Measurements from ENCODE around the gene RSPO4.
"Not testable (repeated sequence)": the region's sequence is repeated elsewhere in the genome, so short reads cannot be mapped to it uniquely, and the experiment has no call there.

Gene RSPO4

GRCh38 chr20:988272-988671, 13.8 kb downstream of the RSPO4 start:
- Histone ChIP-seq H3K9me2 (ENCODE audit: low read depth, low read length) (no peaks in the 10 kb centered on the region), H3F3A (ENCODE audit: insufficient read depth, low read length) (no peaks in the 10 kb centered on the region), H3K27ac (ENCODE audit: low read depth, low read length, poor library complexity, severe bottlenecking) (no peak overlapping the region), H3K36me3 (ENCODE audit: insufficient read depth, low read length) (no peaks in the 10 kb centered on the region), H3K4me3 (ENCODE audit: low read depth, low read length, poor library complexity, severe bottlenecking) (no peak overlapping the region), H3K9ac (ENCODE audit: low read length) (no peak overlapping the region), H3K79me2 (ENCODE audit: insufficient read depth, low read length) (no peaks in the 10 kb centered on the region), H3K4me2 (ENCODE audit: low read length) (no peak overlapping the region), H3K9me3 (ENCODE audit: low read length) (no peaks in the 10 kb centered on the region), H3K27me3 (ENCODE audit: insufficient read depth, low read length) (peaks cover 5% of the 10 kb centered on the region; the same call in 1 of the 2 replicates), H4K20me1 (ENCODE audit: insufficient read depth, low read length) (no peaks in the 10 kb centered on the region), H2AFZ (ENCODE audit: low read length) (no peak overlapping the region), H3K4me1 (ENCODE audit: insufficient read depth, low read length, severe bottlenecking) (no peaks in the 10 kb centered on the region)
- TF ChIP-seq EZH2 (IDR thresholded peaks at IDR 0.05; ENCODE audit: borderline replicate concordance, low read length) (no peak), CTCF (IDR thresholded peaks at IDR 0.05; ENCODE audit: low read length) (no peak)

- H3K4me1 ChIP-seq (ENCODE audit: insufficient read depth, low read length, severe bottlenecking), result no peaks in the 10 kb centered on the region
- peaks cover 2% of the 10 kb centered on the region; the same call in 1 of the 2 replicates for H3K27me3 ChIP-seq (ENCODE audit: insufficient read depth, low read length)
- H3F3A ChIP-seq (ENCODE audit: insufficient read depth, low read length), result no peaks in the 10 kb centered on the region
- no peaks in the 10 kb centered on the region for H3K9me3 ChIP-seq (ENCODE audit: low read length)
- no peak overlapping the region for H3K27ac ChIP-seq (ENCODE audit: low read depth, low read length, poor library complexity, severe bottlenecking)
- H2AFZ ChIP-seq (ENCODE audit: low read length), result no peak overlapping the region
- no peaks in the 10 kb centered on the region for H3K36me3 ChIP-seq (ENCODE audit: insufficient read depth, low read length)
- no peak overlapping the region for H3K4me3 ChIP-seq (ENCODE audit: low read depth, low read length, poor library complexity, severe bottlenecking)
- H4K20me1 ChIP-seq (ENCODE audit: insufficient read depth, low read length), result no peaks in the 10 kb centered on the region
- H3K9me2 ChIP-seq (ENCODE audit: low read depth, low read length), result no peaks in the 10 kb centered on the region
- no peak for TF ChIP-seq CTCF (IDR thresholded peaks at IDR 0.05; ENCODE audit: low read length)
- TF ChIP-seq EZH2 (IDR thresholded peaks at IDR 0.05; ENCODE audit: borderline replicate concordance, low read length), result no peak
- H3K79me2 ChIP-seq (ENCODE audit: insufficient read depth, low read length), result no peaks in the 10 kb centered on the region
- H3K9ac ChIP-seq (ENCODE audit: low read length), result no peak overlapping the region
- H3K4me2 ChIP-seq (ENCODE audit: low read length), result no peak overlapping the region
These were observed 14.4 kb downstream of the RSPO4 start for GRCh38 chr20:987677-988076.

- no peak overlapping the region for H2AFZ ChIP-seq (ENCODE audit: low read length)
- TF ChIP-seq CTCF (IDR thresholded peaks at IDR 0.05; ENCODE audit: low read length) (no peak), EZH2 (IDR thresholded peaks at IDR 0.05; ENCODE audit: borderline replicate concordance, low read length) (no peak)
- H3K27ac ChIP-seq (ENCODE audit: low read depth, low read length, poor library complexity, severe bottlenecking), result no peak overlapping the region
- no peak overlapping the region for H3K4me2 ChIP-seq (ENCODE audit: low read length)
- H3K4me3 ChIP-seq (ENCODE audit: low read depth, low read length, poor library complexity, severe bottlenecking), result no peak overlapping the region
- H3K9me3 ChIP-seq (ENCODE audit: low read length), result no peaks in the 10 kb centered on the region
- no peaks in the 10 kb centered on the region for H4K20me1 ChIP-seq (ENCODE audit: insufficient read depth, low read length)
- H3F3A ChIP-seq (ENCODE audit: insufficient read depth, low read length), result no peaks in the 10 kb centered on the region
- H3K27me3 ChIP-seq (ENCODE audit: insufficient read depth, low read length), result no peaks in the 10 kb centered on the region
- no peaks in the 10 kb centered on the region for H3K9me2 ChIP-seq (ENCODE audit: low read depth, low read length)
- H3K36me3 ChIP-seq (ENCODE audit: insufficient read depth, low read length), result no peaks in the 10 kb centered on the region
- H3K4me1 ChIP-seq (ENCODE audit: insufficient read depth, low read length, severe bottlenecking), result no peaks in the 10 kb centered on the region
- H3K79me2 ChIP-seq (ENCODE audit: insufficient read depth, low read length), result no peaks in the 10 kb centered on the region
- no peak overlapping the region for H3K9ac ChIP-seq (ENCODE audit: low read length)
These were observed 15.3 kb downstream of the RSPO4 start for GRCh38 chr20:986733-987355.

GRCh38 chr20:984994-985393, 17.1 kb downstream of the RSPO4 start:
- H3F3A ChIP-seq (ENCODE audit: insufficient read depth, low read length); H3K4me1 ChIP-seq (ENCODE audit: insufficient read depth, low read length, severe bottlenecking); H3K9me3 ChIP-seq (ENCODE audit: low read length): not testable (repeated sequence)

More at GRCh38 chr20:984994-985393, 17.1 kb downstream of the RSPO4 start:
- H3K9ac ChIP-seq (ENCODE audit: low read length); H3K27ac ChIP-seq (ENCODE audit: low read depth, low read length, poor library complexity, severe bottlenecking); H2AFZ ChIP-seq (ENCODE audit: low read length); H3K4me3 ChIP-seq (ENCODE audit: low read depth, low read length, poor library complexity, severe bottlenecking); H3K4me2 ChIP-seq (ENCODE audit: low read length); H3K27me3 ChIP-seq (ENCODE audit: insufficient read depth, low read length); H3K9me2 ChIP-seq (ENCODE audit: low read depth, low read length); H4K20me1 ChIP-seq (ENCODE audit: insufficient read depth, low read length); H3K36me3 ChIP-seq (ENCODE audit: insufficient read depth, low read length); H3K79me2 ChIP-seq (ENCODE audit: insufficient read depth, low read length): not testable (repeated sequence)

Data from OCI-LY1 (cell line).